Kidney (tissue), 14 donors: ENCODE data around the gene BCAN. TPM values are rescaled to one million over a fixed set of nuclear protein-coding genes. Genes with fewer than 3 reads are reported as not detected.

ENCODE experiments used
- DNase-seq, 5 donors: peaks; one replicate each; pipeline ENCODE4 v3.0.0-alpha.2; 2013 to 2020
- FAIRE-seq: peaks from 2 replicates; lab custom pipeline; 2012; peaks lifted over from hg19 to GRCh38; lab: Jason Lieb, UNC
- H3K27ac ChIP-seq, 2 donors: one replicate each; pipeline ENCODE4 v1.7.0; 2013; ENCODE audit warnings: low read depth in 2 of 2, low read length in 2 of 2, inconsistent platforms in 1 of 2
- H3K27me3 ChIP-seq: one replicate; pipeline ENCODE4 v1.7.1; 2013; ENCODE audit warnings: low read length, inconsistent platforms; ENCODE audit not compliant: control insufficient read depth, insufficient read depth
- H3K36me3 ChIP-seq, 3 donors: one replicate each; pipeline versions ENCODE4 v1.7.0 to v1.7.1; 2013; ENCODE audit warnings: low read length in 3 of 3, control low read depth in 1 of 3, inconsistent platforms in 1 of 3; ENCODE audit not compliant: insufficient read depth in 3 of 3, control insufficient read depth in 2 of 3
- H3K4me1 ChIP-seq, 3 donors: one replicate each; pipeline versions ENCODE4 v1.7.0 to v1.7.1; 2013; ENCODE audit warnings: low read length in 3 of 3, inconsistent platforms in 1 of 3, low read depth in 1 of 3; ENCODE audit not compliant: control insufficient read depth in 2 of 3, insufficient read depth in 2 of 3
- H3K4me3 ChIP-seq, 3 donors: one replicate each; pipeline versions ENCODE4 v1.7.0 to v1.8.1; 2013; ENCODE audit warnings: low read length in 3 of 3, control low read depth in 1 of 3, inconsistent platforms in 1 of 3
- H3K9ac ChIP-seq, 3 donors: one replicate each; pipeline versions ENCODE4 v1.7.0 to v1.7.1; 2013; ENCODE audit warnings: low read length in 3 of 3, control low read depth in 1 of 3, inconsistent platforms in 1 of 3
- H3K9me3 ChIP-seq, 3 donors: one replicate each; pipeline versions ENCODE4 v1.7.0 to v1.7.1; 2013; ENCODE audit warnings: low read length in 3 of 3, control low read depth in 1 of 3, inconsistent platforms in 1 of 3; ENCODE audit not compliant: control insufficient read depth in 2 of 3, insufficient read depth in 1 of 3
- intact Hi-C: fragments of 100-400 bp; cut with DNase I; formaldehyde crosslinking; loops from one replicate; pipeline ENCODE4 v1.11.1; 2022
- polyA plus RNA-seq: library from polyadenylated mRNA; stranded (reverse); fragments of 350-450 nt; fragmentation: Illumina TruSeq; extraction: RNeasy Lipid Tissue Mini Kit (QIAGEN cat#74804); gene quantifications from one replicate; pipeline ENCODE4 v1.2.3, GENCODE V29; 2014; ENCODE audit warnings: low read depth, low replicate concordance; ENCODE audit not compliant: insufficient read depth
- total RNA-seq: library from RNA; stranded (reverse); fragmentation: NEBNext Ultra II Directional; extraction: Animal tissue kit (Norgen Biotek cat#: 25700); gene quantifications from one replicate; pipeline ENCODE4 v1.2.1, GENCODE V29; 2021
- TF ChIP-seq, protein P1 (sequence below): IDR thresholded peaks from 3 replicates; pipeline ENCODE4 v1.5.1; 2012; ENCODE audit warnings: mild to moderate bottlenecking, moderate library complexity, borderline replicate concordance; ENCODE audit not compliant: insufficient read depth; ENCODE audit errors: extremely low read depth
- donor health status: control.
- donor health status: control.
- donor health status: control.
- donor health status: control.
- donor health status: control.
- donor health status: DM: yes; HTN: yes; CAD: no.
- donor health status: Normal renal cell carcinoma (clear cell type).

The BCAN gene
- total and polyA plus RNA-seq, 2 donors from 2014 or later = 0.19 to 0.45 TPM

DNA sequence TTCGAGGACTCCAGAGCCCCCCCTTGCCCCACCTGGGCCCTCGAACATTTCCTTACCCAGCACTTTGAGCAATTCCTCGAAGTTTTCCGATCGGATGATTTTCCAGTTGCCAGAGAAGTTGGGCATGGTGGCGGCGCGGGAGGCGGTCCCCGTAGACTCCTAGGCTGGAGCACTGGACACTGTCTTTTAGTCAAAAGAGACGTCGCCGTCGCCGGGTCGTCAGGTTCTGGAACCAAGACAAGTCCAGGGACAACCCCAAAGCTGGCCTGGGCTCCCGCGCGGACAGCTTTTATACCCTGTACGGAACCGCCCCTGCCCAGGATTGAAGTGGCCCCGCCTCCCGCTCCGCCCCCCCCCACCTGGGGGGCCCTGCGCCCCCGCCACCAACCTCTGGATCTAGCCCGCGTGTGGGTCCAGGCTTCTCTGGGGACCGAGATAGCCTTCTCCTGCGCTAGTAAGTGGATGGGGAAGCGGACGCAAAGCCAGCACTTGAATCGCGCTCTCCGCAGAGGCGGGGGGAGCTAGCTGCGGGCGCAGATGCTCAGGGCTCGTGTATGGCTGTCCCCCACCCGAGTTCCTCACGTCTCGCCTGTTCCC lies 63.5 kb downstream of the BCAN start, which contains the start of gene CRABP2:
CRABP2 (minus strand) TSS at position 263 of the 597 bp plus-strand sequence; CDS start at position 126, 137 bp downstream.
- H3K9ac ChIP-seq = peak within 1 kb of the TSS in 2 of 3 donors; percentile 2 to 62
- H3K4me3 ChIP-seq = peak within 1 kb of the TSS; percentile 15 to 50 (median 39)
- FAIRE-seq = no peak
- TF ChIP-seq, protein P1, sequence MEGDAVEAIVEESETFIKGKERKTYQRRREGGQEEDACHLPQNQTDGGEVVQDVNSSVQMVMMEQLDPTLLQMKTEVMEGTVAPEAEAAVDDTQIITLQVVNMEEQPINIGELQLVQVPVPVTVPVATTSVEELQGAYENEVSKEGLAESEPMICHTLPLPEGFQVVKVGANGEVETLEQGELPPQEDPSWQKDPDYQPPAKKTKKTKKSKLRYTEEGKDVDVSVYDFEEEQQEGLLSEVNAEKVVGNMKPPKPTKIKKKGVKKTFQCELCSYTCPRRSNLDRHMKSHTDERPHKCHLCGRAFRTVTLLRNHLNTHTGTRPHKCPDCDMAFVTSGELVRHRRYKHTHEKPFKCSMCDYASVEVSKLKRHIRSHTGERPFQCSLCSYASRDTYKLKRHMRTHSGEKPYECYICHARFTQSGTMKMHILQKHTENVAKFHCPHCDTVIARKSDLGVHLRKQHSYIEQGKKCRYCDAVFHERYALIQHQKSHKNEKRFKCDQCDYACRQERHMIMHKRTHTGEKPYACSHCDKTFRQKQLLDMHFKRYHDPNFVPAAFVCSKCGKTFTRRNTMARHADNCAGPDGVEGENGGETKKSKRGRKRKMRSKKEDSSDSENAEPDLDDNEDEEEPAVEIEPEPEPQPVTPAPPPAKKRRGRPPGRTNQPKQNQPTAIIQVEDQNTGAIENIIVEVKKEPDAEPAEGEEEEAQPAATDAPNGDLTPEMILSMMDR = no peak
- H3K4me1 ChIP-seq = peaks cover 0 to 11% (median 0%) of the 10 kb centered on the region in 3 donors
- no peaks in the 10 kb centered on the region for H3K27me3 ChIP-seq
- H3K9me3 ChIP-seq = no peaks in the 10 kb centered on the region
- peak in 4 of 5 donors; percentile 62 to 90 (median 85) for DNase-seq
- no peak within 1 kb of the TSS for H3K27ac ChIP-seq
- H3K36me3 ChIP-seq = no peaks in the 10 kb centered on the region
- intact Hi-C loops = no loop called here

DNA sequence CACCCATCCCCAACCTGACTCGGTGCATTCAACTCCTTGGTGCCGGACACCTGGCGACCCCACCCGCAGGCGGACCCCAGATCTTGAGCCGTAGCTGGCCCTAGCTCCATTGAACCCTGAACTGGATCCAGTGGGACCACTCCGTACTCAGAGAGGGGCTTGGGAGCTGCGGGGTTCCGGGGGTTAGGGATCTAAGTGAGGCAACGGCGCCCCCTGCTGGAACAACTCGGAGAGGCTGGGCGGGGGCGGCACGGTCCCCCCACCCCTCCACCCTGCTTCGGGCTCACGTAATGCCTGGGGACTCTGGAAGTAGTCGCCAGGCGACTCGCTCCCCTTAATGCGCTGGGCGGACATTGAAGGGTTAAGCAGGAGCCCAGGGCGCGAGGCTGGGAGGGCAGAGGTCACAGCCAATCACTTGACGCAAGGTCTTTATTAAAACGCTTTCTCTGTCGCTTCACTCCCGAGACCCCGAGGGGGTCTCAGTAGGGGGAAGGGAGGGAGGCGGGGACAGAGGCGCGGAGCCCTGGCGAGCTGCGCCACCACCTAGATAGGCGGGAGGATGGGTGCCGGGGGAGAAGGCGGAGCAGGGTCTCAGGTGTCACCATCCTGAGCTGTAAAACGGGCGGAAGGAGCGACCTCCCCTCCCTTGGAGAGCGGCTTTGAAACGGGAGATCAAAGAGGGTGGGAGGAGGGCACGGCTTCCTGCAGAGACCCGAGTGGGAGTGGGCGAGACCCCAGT lies 64.2 kb downstream of the BCAN start:
- DNase-seq (peak; percentile 79 to 95 (median 94)), FAIRE-seq (no peak)
- peak overlapping the region in 2 of 3 donors; percentile 2 to 62 for H3K9ac ChIP-seq
- no peaks in the 10 kb centered on the region for H3K27me3 ChIP-seq
- H3K9me3 ChIP-seq = no peaks in the 10 kb centered on the region
- H3K4me1 ChIP-seq = peaks cover 0 to 11% (median 0%) of the 10 kb centered on the region in 3 donors
- no peaks in the 10 kb centered on the region for H3K36me3 ChIP-seq
- H3K4me3 ChIP-seq = peak overlapping the region; percentile 15 to 50 (median 28)
- TF ChIP-seq, protein P1 = peak; percentile 52
- intact Hi-C loops = no loop called here
- no peak overlapping the region for H3K27ac ChIP-seq

DNA sequence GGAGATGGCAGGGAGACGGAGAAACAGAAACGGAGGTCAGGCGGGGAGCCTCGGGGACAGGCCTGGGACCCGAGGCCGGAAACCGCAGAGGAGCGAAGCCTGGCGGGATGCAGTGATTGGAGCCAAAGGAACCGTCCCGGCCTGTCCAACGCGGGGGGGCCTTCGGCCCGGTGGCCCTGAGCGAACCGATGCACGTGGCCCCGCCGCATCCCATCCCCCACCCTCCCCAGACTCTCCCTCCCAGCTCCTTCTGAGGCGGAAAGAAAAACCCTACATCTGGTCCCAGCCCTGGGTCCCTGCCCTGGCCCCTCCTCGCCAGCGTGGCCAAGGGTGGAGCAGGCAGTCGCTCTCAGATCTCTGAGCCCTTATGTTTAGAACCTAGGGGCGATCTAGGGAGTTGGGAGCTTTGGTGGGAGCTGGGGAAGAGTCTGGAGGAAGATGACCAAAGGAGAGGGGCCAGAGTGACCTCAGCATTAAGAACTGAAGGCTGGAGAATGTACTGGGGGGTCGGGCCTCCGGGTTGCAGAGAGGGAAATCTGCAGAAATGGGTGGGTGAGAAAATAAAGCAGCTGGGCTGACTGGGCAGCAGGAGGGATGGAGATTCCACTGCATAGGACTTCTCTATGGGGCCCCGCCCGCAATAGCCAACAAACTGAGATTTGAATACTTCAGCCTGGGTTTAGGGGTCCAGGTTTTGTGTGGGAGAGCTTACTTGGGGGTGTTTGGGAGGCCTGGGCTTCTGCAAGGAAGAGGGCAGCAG lies 64.9 kb downstream of the BCAN start:
- peak; percentile 81 to 92 (median 89) for DNase-seq
- TF ChIP-seq, protein P1 = no peak
- H3K4me3 ChIP-seq = peak overlapping the region in 2 of 3 donors; percentile 15 to 50
- H3K27ac ChIP-seq = no peak overlapping the region
- H3K9ac ChIP-seq = peak overlapping the region in 1 of 3 donors; percentile 62
- no peak for FAIRE-seq
- H3K4me1 ChIP-seq = peaks cover 0 to 11% (median 0%) of the 10 kb centered on the region in 3 donors
- intact Hi-C loops = no loop called here
- H3K9me3 ChIP-seq = no peaks in the 10 kb centered on the region
- no peaks in the 10 kb centered on the region for H3K27me3 ChIP-seq
- no peaks in the 10 kb centered on the region for H3K36me3 ChIP-seq
